ENCODE measurements around the gene SLC8A3.

The SLC8A3 gene

DNA sequence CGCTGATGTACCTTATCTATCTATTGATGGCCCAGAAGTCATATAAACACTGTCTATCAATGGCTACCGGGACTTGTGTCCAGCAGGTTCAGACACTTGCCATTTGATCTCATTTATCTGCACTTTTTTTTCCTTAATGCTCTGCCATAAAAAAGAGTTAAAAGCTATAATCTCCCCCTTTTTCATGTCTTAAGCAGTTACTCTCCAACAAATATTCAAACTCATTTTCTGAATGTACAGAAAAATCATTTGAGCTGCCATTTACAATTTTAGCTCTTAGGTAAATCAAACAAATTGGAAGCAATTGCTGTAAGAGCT lies 101.4 kb downstream of the SLC8A3 start:
- Histone ChIP-seq H4K91ac (ENCODE audit: low read depth, low read length) (no peak overlapping the region), H3K23ac (ENCODE audit: low read length) (no peak overlapping the region), H3K9ac (ENCODE audit: low read length) (no peak overlapping the region), H3K18ac (ENCODE audit: low read length) (no peak overlapping the region), H4K8ac (ENCODE audit: low read depth, low read length) (no peak overlapping the region), H2AK5ac (ENCODE audit: low read length) (no peak overlapping the region), H4K12ac (ENCODE audit: low read depth, low read length) (no peak overlapping the region), H3K79me2 (ENCODE audit: control insufficient read depth, insufficient read depth, low read length, poor library complexity) (no peaks in the 10 kb centered on the region), H2BK120ac (ENCODE audit: insufficient read depth, low read length, poor library complexity) (no peak overlapping the region), H3K4me2 (ENCODE audit: low read length) (no peak overlapping the region), H3K27me3 (ENCODE audit: insufficient read depth, low read length) (peaks cover 2% of the 10 kb centered on the region), H3K27ac (ENCODE audit: low read depth, low read length) (no peak overlapping the region), H3K79me1 (ENCODE audit: low read length) (no peaks in the 10 kb centered on the region), H3K4ac (ENCODE audit: low read depth, low read length) (no peak overlapping the region), H3K14ac (ENCODE audit: low read length) (no peak overlapping the region), H3K4me3 (ENCODE audit: low read depth, low read length) (no peak overlapping the region), H2BK5ac (ENCODE audit: low read depth, low read length, poor library complexity) (no peak overlapping the region), H3K9me3 (ENCODE audit: insufficient read depth, low read depth, low read length) (no peaks in the 10 kb centered on the region), H2AFZ (ENCODE audit: insufficient read depth, low read length, poor library complexity) (no peak overlapping the region), H2BK12ac (ENCODE audit: low read length) (no peak overlapping the region), H3K4me1 (ENCODE audit: control insufficient read depth in 1 of 2, insufficient read depth in 2 of 2, low read length in 2 of 2) (no peaks in the 10 kb centered on the region), H3K36me3 (ENCODE audit: control insufficient read depth in 1 of 2, insufficient read depth in 2 of 2, low read length in 2 of 2) (no peaks in the 10 kb centered on the region)
- no CpG with 5 or more reads among the region's 2 CpGs for WGBS (ENCODE audit: extremely low coverage, insufficient coverage, insufficient read length)
- DNase-seq = no peak

DNA sequence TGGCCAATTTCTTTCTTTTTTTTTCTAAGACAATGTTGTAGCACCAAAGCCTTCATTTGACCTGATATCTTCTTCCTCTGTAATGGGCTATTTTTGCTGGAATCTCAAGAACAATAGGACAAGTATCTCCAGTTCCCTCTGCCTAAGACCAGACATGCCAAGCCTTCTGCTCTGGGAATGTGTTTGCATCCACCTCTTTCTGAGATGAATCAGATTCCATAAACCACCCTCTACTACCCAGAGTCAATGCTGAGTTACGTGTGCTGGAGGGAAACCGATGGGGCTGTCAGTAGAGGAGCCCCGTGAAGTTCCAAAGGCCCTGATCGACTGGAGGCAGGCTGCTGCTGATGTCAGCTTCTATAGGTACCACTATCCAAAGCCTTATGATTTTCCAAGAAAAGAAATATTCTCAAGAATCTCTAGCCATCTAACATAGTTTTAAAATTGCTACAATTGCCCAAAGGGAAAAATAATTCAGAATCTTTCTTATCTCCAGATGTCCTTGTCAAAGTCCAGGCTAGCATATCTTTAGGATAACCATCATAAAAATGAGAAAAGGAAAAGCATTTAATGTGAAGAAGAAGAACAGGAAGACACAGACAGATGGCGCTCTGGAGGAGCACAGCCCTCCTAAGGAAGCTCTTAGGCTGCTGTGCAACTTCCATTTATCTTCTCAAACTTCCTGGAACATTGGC lies 101.9 kb downstream of the SLC8A3 start:
- Histone ChIP-seq H3K23ac (ENCODE audit: low read length) (no peak overlapping the region), H3K4ac (ENCODE audit: low read depth, low read length) (no peak overlapping the region), H2BK12ac (ENCODE audit: low read length) (no peak overlapping the region), H3K18ac (ENCODE audit: low read length) (no peak overlapping the region), H3K9me3 (ENCODE audit: insufficient read depth, low read depth, low read length) (no peaks in the 10 kb centered on the region), H4K8ac (ENCODE audit: low read depth, low read length) (no peak overlapping the region), H3K14ac (ENCODE audit: low read length) (no peak overlapping the region), H4K12ac (ENCODE audit: low read depth, low read length) (no peak overlapping the region), H3K27ac (ENCODE audit: low read depth, low read length) (no peak overlapping the region), H3K4me2 (ENCODE audit: low read length) (no peak overlapping the region), H2BK5ac (ENCODE audit: low read depth, low read length, poor library complexity) (no peak overlapping the region), H3K27me3 (ENCODE audit: insufficient read depth, low read length) (peaks cover 2% of the 10 kb centered on the region), H3K9ac (ENCODE audit: low read length) (no peak overlapping the region), H3K36me3 (ENCODE audit: control insufficient read depth in 1 of 2, insufficient read depth in 2 of 2, low read length in 2 of 2) (no peaks in the 10 kb centered on the region), H3K79me1 (ENCODE audit: low read length) (no peaks in the 10 kb centered on the region), H3K4me1 (ENCODE audit: control insufficient read depth in 1 of 2, insufficient read depth in 2 of 2, low read length in 2 of 2) (no peaks in the 10 kb centered on the region), H4K91ac (ENCODE audit: low read depth, low read length) (no peak overlapping the region), H2AFZ (ENCODE audit: insufficient read depth, low read length, poor library complexity) (no peak overlapping the region), H3K4me3 (ENCODE audit: low read depth, low read length) (no peak overlapping the region), H2AK5ac (ENCODE audit: low read length) (no peak overlapping the region), H3K79me2 (ENCODE audit: control insufficient read depth, insufficient read depth, low read length, poor library complexity) (no peaks in the 10 kb centered on the region), H2BK120ac (ENCODE audit: insufficient read depth, low read length, poor library complexity) (no peak overlapping the region)
- DNase-seq = peak; percentile 62 to 83
- no CpG with 5 or more reads among the region's 5 CpGs for WGBS (ENCODE audit: extremely low coverage, insufficient coverage, insufficient read length)

DNA sequence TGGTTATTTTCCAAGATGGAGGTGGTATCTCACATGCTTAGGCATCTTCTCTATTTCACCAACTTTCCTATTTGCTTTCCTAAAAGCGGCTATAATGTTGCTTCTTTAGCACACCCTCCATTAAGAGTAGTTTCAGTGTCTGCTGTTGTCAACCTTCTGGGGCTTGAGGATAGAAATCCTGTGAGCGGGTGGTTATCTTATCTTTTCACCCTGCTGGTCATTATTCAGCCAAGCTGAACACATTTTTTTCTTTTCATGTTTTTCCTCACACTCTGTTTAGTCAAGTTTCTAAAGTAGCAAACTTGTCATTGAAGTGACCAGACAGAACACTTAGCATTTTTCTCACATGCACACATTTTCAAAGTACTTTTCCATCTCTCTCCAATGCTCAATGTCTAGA lies 104.5 kb downstream of the SLC8A3 start:
- no peak overlapping the region for H4K8ac ChIP-seq (ENCODE audit: low read depth, low read length)
- peak in 1 of 2 donors; percentile 44 for DNase-seq
- no peak overlapping the region for H2BK120ac ChIP-seq (ENCODE audit: insufficient read depth, low read length, poor library complexity)
- H2BK5ac ChIP-seq (ENCODE audit: low read depth, low read length, poor library complexity) = no peak overlapping the region
- H2BK12ac ChIP-seq (ENCODE audit: low read length) = no peak overlapping the region
- H3K4ac ChIP-seq (ENCODE audit: low read depth, low read length) = no peak overlapping the region
- H3K23ac ChIP-seq (ENCODE audit: low read length) = no peak overlapping the region
- H3K79me2 ChIP-seq (ENCODE audit: control insufficient read depth, insufficient read depth, low read length, poor library complexity) = no peaks in the 10 kb centered on the region
- H3K18ac ChIP-seq (ENCODE audit: low read length) = no peak overlapping the region
- H3K4me3 ChIP-seq (ENCODE audit: low read depth, low read length) = no peak overlapping the region
- no peak overlapping the region for H3K9ac ChIP-seq (ENCODE audit: low read length)
- no peak overlapping the region for H2AK5ac ChIP-seq (ENCODE audit: low read length)
- H2AFZ ChIP-seq (ENCODE audit: insufficient read depth, low read length, poor library complexity) = no peak overlapping the region
- no peaks in the 10 kb centered on the region for H3K36me3 ChIP-seq (ENCODE audit: control insufficient read depth in 1 of 2, insufficient read depth in 2 of 2, low read length in 2 of 2)
- WGBS (ENCODE audit: extremely low coverage, insufficient coverage, insufficient read length) = no CpG with 5 or more reads among the region's 2 CpGs
- no peak overlapping the region for H3K14ac ChIP-seq (ENCODE audit: low read length)
- no peaks in the 10 kb centered on the region for H3K9me3 ChIP-seq (ENCODE audit: insufficient read depth, low read depth, low read length)
- no peaks in the 10 kb centered on the region for H3K4me1 ChIP-seq (ENCODE audit: control insufficient read depth in 1 of 2, insufficient read depth in 2 of 2, low read length in 2 of 2)
- no peaks in the 10 kb centered on the region for H3K79me1 ChIP-seq (ENCODE audit: low read length)
- H3K27me3 ChIP-seq (ENCODE audit: insufficient read depth, low read length) = peaks cover 2% of the 10 kb centered on the region
- H4K12ac ChIP-seq (ENCODE audit: low read depth, low read length) = no peak overlapping the region
- H4K91ac ChIP-seq (ENCODE audit: low read depth, low read length) = no peak overlapping the region
- H3K27ac ChIP-seq (ENCODE audit: low read depth, low read length) = no peak overlapping the region
- H3K4me2 ChIP-seq (ENCODE audit: low read length) = no peak overlapping the region

DNA sequence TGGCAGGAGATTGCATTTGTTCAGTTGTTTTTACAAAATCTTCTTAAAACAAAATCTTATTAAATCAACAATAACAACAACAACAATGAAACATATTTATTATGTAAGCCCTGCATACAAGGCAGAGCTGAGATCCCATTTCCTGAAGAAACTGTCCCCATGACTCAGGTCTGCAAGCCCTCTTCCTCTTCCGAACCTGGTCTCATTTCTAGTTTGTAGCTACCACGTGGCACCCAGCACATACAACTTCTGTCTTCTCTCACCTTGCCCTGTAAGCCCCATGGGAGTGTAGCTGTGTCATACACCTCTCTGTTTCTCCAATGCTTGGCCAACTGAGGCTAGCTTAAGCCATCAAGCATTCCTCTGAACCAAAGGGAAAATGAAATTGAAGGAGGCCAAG lies 106.4 kb downstream of the SLC8A3 start:
- H3K4me3 ChIP-seq (ENCODE audit: low read depth, low read length) = no peak overlapping the region
- no peaks in the 10 kb centered on the region for H3K79me1 ChIP-seq (ENCODE audit: low read length)
- H3K18ac ChIP-seq (ENCODE audit: low read length) = no peak overlapping the region
- WGBS (ENCODE audit: extremely low coverage, insufficient coverage, insufficient read length) = no CpG with 5 or more reads among the region's 2 CpGs
- no peak overlapping the region for H4K12ac ChIP-seq (ENCODE audit: low read depth, low read length)
- no peak overlapping the region for H3K23ac ChIP-seq (ENCODE audit: low read length)
- no peaks in the 10 kb centered on the region for H3K36me3 ChIP-seq (ENCODE audit: control insufficient read depth in 1 of 2, insufficient read depth in 2 of 2, low read length in 2 of 2)
- no peak overlapping the region for H3K27ac ChIP-seq (ENCODE audit: low read depth, low read length)
- no peak overlapping the region for H2AK5ac ChIP-seq (ENCODE audit: low read length)
- no peak overlapping the region for H2BK5ac ChIP-seq (ENCODE audit: low read depth, low read length, poor library complexity)
- no peaks in the 10 kb centered on the region for H3K4me1 ChIP-seq (ENCODE audit: control insufficient read depth in 1 of 2, insufficient read depth in 2 of 2, low read length in 2 of 2)
- H3K9ac ChIP-seq (ENCODE audit: low read length) = no peak overlapping the region
- no peak overlapping the region for H3K4ac ChIP-seq (ENCODE audit: low read depth, low read length)
- no peaks in the 10 kb centered on the region for H3K79me2 ChIP-seq (ENCODE audit: control insufficient read depth, insufficient read depth, low read length, poor library complexity)
- no peak overlapping the region for H3K14ac ChIP-seq (ENCODE audit: low read length)
- no peak overlapping the region for H2BK120ac ChIP-seq (ENCODE audit: insufficient read depth, low read length, poor library complexity)
- H4K8ac ChIP-seq (ENCODE audit: low read depth, low read length) = no peak overlapping the region
- no peak overlapping the region for H2BK12ac ChIP-seq (ENCODE audit: low read length)
- no peak overlapping the region for H2AFZ ChIP-seq (ENCODE audit: insufficient read depth, low read length, poor library complexity)
- peaks cover 2% of the 10 kb centered on the region for H3K27me3 ChIP-seq (ENCODE audit: insufficient read depth, low read length)
- no peak overlapping the region for H3K4me2 ChIP-seq (ENCODE audit: low read length)
- no peak for DNase-seq
- H4K91ac ChIP-seq (ENCODE audit: low read depth, low read length) = no peak overlapping the region
- no peaks in the 10 kb centered on the region for H3K9me3 ChIP-seq (ENCODE audit: insufficient read depth, low read depth, low read length)
